HepG2 (cell line): ENCODE data around the gene DAAM1. TPM values are rescaled to one million over a fixed set of nuclear protein-coding genes. Genes with fewer than 3 reads are reported as not detected.

Experiments
- FOXK2 ChIP-seq: fragments of 450-650 bp; IDR thresholded peaks from 2 replicates; pipeline ENCODE4 v1.6.1; 2016
- HMGXB4 ChIP-seq, 2 experiments: sonication (generic) in 1 of 2; formaldehyde crosslinking in 1 of 2; IDR thresholded peaks; 2 replicates each; pipeline versions ENCODE4 v1.4.0 to v1.6.1; 2018 to 2020; ENCODE audit warnings: missing genetic modification reagents in 2 of 2, borderline replicate concordance in 1 of 2, low read depth in 1 of 2, mild to moderate bottlenecking in 1 of 2, missing biosample characterization in 1 of 2
- KLF16 ChIP-seq, 2 experiments: sonication (generic) in 1 of 2; formaldehyde crosslinking in 1 of 2; IDR thresholded peaks; 2 replicates each; pipeline versions ENCODE4 v1.6.1 to v1.8.0; 2016 to 2023; ENCODE audit warnings: missing genetic modification reagents in 2 of 2, missing compliant biosample characterization in 1 of 2
- MIER2 ChIP-seq: IDR thresholded peaks from 2 replicates; pipeline ENCODE4 v1.6.1; 2016; ENCODE audit warnings: missing biosample characterization, missing genetic modification reagents
- MTF1 ChIP-seq: sonication (generic); formaldehyde crosslinking; IDR thresholded peaks from 2 replicates; pipeline ENCODE4 v1.5.0; 2020; ENCODE audit warnings: missing genetic modification reagents
- NFE2L2 ChIP-seq: fragments of 150-350 bp; IDR thresholded peaks from 2 replicates; pipeline ENCODE4 v1.6.1; 2014; ENCODE audit warnings: low read length
- PHF21A ChIP-seq: sonication (generic); formaldehyde crosslinking; IDR thresholded peaks from 2 replicates; pipeline ENCODE4 v1.5.0; 2020; ENCODE audit warnings: mild to moderate bottlenecking, missing genetic modification reagents
- PRDM15 ChIP-seq: sonication (generic); formaldehyde crosslinking; IDR thresholded peaks from 2 replicates; pipeline ENCODE4 v1.4.0; 2020; ENCODE audit warnings: missing genetic modification reagents
- RFX1 ChIP-seq: fragments of 450-650 bp; IDR thresholded peaks from 2 replicates; pipeline ENCODE4 v1.6.1; 2017
- ZFP82 ChIP-seq: sonication (generic); formaldehyde crosslinking; IDR thresholded peaks from 2 replicates; pipeline ENCODE4 v1.5.1; 2020; ENCODE audit warnings: mild to moderate bottlenecking, missing genetic modification reagents, borderline replicate concordance
- ZFY ChIP-seq: sonication (generic); formaldehyde crosslinking; IDR thresholded peaks from 2 replicates; pipeline ENCODE4 v1.4.0; 2020; ENCODE audit warnings: missing genetic modification reagents
- ZMAT3 ChIP-seq: sonication (generic); formaldehyde crosslinking; conservative IDR thresholded peaks from 2 replicates; pipeline ENCODE4 v1.7.0; 2021; ENCODE audit warnings: missing genetic modification reagents
- ZNF468 ChIP-seq: sonication (generic); formaldehyde crosslinking; IDR thresholded peaks from 2 replicates; pipeline ENCODE4 v1.8.0; 2022; ENCODE audit warnings: mild to moderate bottlenecking, moderate library complexity, missing genetic modification reagents
- ZNF501 ChIP-seq: sonication (generic); formaldehyde crosslinking; IDR thresholded peaks from 2 replicates; pipeline ENCODE4 v1.5.1; 2020; ENCODE audit warnings: mild to moderate bottlenecking, moderate library complexity, missing genetic modification reagents
- ZNF557 ChIP-seq: sonication (generic); formaldehyde crosslinking; IDR thresholded peaks from 2 replicates; pipeline ENCODE4 v1.4.0; 2020; ENCODE audit warnings: missing genetic modification reagents
- ZNF672 ChIP-seq: sonication (generic); formaldehyde crosslinking; IDR thresholded peaks from 2 replicates; pipeline ENCODE4 v1.8.1; 2022; ENCODE audit warnings: missing genetic modification reagents
- ZNF709 ChIP-seq: sonication (generic); formaldehyde crosslinking; IDR thresholded peaks from 2 replicates; pipeline ENCODE4 v1.5.0; 2020; ENCODE audit warnings: mild to moderate bottlenecking, missing genetic modification reagents
- ZSCAN25 ChIP-seq: sonication (generic); formaldehyde crosslinking; IDR thresholded peaks from 2 replicates; pipeline ENCODE4 v1.8.0; 2022; ENCODE audit warnings: mild to moderate bottlenecking, missing genetic modification reagents
- polyA plus RNA-seq, 8 experiments: library from polyadenylated mRNA; depleted of rRNA in 3 of 8; stranded (reverse) in 7 of 8; unstranded in 1 of 8; fragments of >200 nt; fragmentation: Illumina TruSeq in 4 of 8; extraction: Trizol in 4 of 8; gene quantifications; 2 replicates each; pipeline versions ENCODE4 v1.2.1 to v1.2.3, GENCODE V29; 2011 to 2016; ENCODE audit warnings: low read depth in 4 of 8, missing spikeins in 1 of 8, mixed read lengths in 1 of 8; ENCODE audit not compliant: insufficient read depth in 1 of 8
- total RNA-seq, 5 experiments: library from RNA; depleted of rRNA; stranded (reverse); fragments of >200 nt; fragmentation: Illumina TruSeq; extraction: Trizol; gene quantifications; 2 replicates each; pipeline ENCODE4 v1.2.3, GENCODE V29; 2016; ENCODE audit warnings: low read depth in 1 of 5
- TF ChIP-seq, protein P1 (sequence below): sonication (generic); formaldehyde crosslinking; IDR thresholded peaks from 2 replicates; pipeline ENCODE4 v1.8.1; 2023; ENCODE audit warnings: mild to moderate bottlenecking, moderate library complexity, missing genetic modification reagents
- TF ChIP-seq, protein P2 (sequence below): sonication (generic); formaldehyde crosslinking; IDR thresholded peaks from 2 replicates; pipeline ENCODE4 v1.4.0; 2020; ENCODE audit warnings: missing genetic modification reagents, mild to moderate bottlenecking, borderline replicate concordance

DAAM1 gene
- total and polyA plus RNA-seq, 2 of the 13 experiments (the other 11 are each of a cell fraction or from before 2014, with no cell fraction given), result 10.9 to 24.5 TPM

DNA sequence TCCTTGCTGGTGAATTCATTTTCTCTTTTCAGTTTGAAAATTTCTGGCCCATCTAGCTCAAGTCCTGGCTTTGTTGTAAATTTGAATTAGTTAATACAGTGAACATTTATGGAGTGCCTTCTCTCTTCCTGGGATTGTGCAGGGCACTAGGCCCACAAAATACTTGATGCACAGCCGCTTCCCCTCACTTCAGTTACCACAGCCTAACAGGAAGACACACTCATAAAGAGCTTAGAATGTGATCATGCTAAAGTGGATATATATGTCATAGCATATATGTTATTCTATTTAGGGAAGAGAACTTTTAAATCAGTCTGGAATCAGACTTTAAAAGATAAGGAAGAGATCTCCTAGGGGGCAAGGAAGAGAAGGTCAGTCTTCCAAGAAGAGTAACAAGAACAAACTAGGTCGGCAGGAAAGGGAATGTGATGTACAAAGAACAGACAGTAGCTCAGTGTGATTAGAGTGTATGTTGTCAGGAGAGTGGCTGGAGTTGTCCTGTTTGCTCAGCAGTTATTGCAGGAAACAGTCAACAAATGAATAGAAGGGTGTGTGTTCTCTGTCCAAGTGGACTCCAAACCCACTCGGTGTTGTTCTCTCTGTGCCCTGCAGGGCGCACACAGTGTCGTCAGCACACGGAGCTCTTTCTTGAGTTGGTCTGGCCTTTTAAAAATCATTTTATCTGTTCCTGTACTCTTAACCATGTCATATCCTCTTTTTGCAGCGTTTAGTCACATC, 74.4 kb downstream of the DAAM1 start (continued):
- TF ChIP-seq HMGXB4 (CRISPR knock-in tag; IDR thresholded peaks at IDR 0.05; ENCODE audit: borderline replicate concordance in 1 of 2, low read depth in 1 of 2) (no peak), PHF21A (CRISPR knock-in tag) (no peak), ZSCAN25 (no peak), ZNF672 (CRISPR knock-in tag) (no peak), KLF16 (CRISPR knock-in tag; IDR thresholded peaks at IDR 0.05) (no peak; a peak in 1 of 4 replicates), ZFP82 (no peak), ZNF557 (no peak), ZNF709 (CRISPR knock-in tag) (no peak), MIER2 (CRISPR knock-in tag) (no peak), PRDM15 (CRISPR knock-in tag) (no peak), MTF1 (CRISPR knock-in tag) (no peak), NFE2L2 (no peak), ZFY (no peak), ZMAT3 (CRISPR knock-in tag) (no peak), ZNF501 (CRISPR knock-in tag) (no peak), RFX1 (no peak), FOXK2 (peak; percentile 76), ZNF468 (CRISPR knock-in tag) (no peak)
- TF ChIP-seq, protein P1, sequence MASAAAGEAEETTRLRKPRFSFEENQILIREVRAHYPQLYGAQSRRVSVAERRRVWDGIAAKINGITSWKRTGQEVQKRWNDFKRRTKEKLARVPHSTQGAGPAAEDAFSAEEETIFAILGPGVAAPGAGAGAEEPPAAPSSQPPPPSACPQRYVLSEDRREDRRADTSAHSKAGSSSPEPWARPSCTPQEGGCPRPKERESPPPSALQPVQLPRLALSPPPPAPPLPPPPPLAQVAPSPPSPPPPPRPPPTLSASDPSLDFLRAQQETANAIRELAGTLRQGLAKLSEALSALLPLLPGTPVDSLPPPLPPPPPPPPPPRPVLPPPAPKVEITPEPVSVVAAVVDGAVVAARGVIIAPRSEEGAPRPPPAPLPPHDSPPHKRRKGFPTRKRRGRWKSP, result no peak
- TF ChIP-seq, protein P2, sequence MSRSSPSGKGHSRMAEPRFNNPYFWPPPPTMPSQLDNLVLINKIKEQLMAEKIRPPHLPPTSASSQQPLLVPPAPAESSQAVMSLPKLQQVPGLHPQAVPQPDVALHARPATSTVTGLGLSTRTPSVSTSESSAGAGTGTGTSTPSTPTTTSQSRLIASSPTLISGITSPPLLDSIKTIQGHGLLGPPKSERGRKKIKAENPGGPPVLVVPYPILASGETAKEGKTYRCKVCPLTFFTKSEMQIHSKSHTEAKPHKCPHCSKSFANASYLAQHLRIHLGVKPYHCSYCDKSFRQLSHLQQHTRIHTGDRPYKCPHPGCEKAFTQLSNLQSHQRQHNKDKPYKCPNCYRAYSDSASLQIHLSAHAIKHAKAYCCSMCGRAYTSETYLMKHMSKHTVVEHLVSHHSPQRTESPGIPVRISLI, result peak; percentile 51; the same call in 1 of the 2 replicates
